Activated T-helper 1 cell treated with anti-CD3 and anti-CD28 coated beads, Interleukin-12 subunit alpha, Interleukin-12 subunit beta, Interleukin-2, Interleukin-4 antibody, amounts not matched to agents 30 ng/mL and 10 ng/mL and 1 ng/mL, durations not matched to agents 14 hours and 24 hours and 36 hours (primary cell): ENCODE measurements around the gene RGS16. TPM values are rescaled to one million over a fixed set of nuclear protein-coding genes. Genes with fewer than 3 reads are reported as not detected.

Experiments
- DNase-seq: peaks from one replicate; pipeline ENCODE4 v3.0.0; 2021; ENCODE audit warnings: low spot score
- H3K27ac Mint-ChIP-seq: one replicate; pipeline ENCODE4 v1.8.0; 2021; ENCODE audit warnings: mild to moderate bottlenecking, mixed read lengths
- H3K27me3 Mint-ChIP-seq: one replicate; pipeline ENCODE4 v1.8.0; 2022; ENCODE audit warnings: mild to moderate bottlenecking, moderate library complexity, mixed read lengths; ENCODE audit not compliant: insufficient read depth
- H3K36me3 Mint-ChIP-seq: one replicate; pipeline ENCODE4 v1.8.0; 2021; ENCODE audit warnings: low read depth, mixed read lengths
- H3K4me1 Mint-ChIP-seq: one replicate; pipeline ENCODE4 v1.8.0; 2021; ENCODE audit warnings: low read depth, mixed read lengths
- H3K4me3 Mint-ChIP-seq: one replicate; pipeline ENCODE4 v1.8.0; 2021; ENCODE audit warnings: mild to moderate bottlenecking, moderate library complexity, mixed read lengths
- H3K9me3 Mint-ChIP-seq: one replicate; pipeline ENCODE4 v1.8.0; 2021; ENCODE audit warnings: mixed read lengths
- intact Hi-C: fragments of 100-400 bp; cut with micrococcal nuclease; formaldehyde crosslinking; loops from one replicate; pipeline ENCODE4 v1.15.1; 2024
- total RNA-seq: library from RNA; stranded (reverse); gene quantifications from 2 replicates; pipeline ENCODE4 v1.2.3, GENCODE V29; 2022

The RGS16 gene
- total RNA-seq, 1 donor from 2014 or later: 138 TPM

DNA sequence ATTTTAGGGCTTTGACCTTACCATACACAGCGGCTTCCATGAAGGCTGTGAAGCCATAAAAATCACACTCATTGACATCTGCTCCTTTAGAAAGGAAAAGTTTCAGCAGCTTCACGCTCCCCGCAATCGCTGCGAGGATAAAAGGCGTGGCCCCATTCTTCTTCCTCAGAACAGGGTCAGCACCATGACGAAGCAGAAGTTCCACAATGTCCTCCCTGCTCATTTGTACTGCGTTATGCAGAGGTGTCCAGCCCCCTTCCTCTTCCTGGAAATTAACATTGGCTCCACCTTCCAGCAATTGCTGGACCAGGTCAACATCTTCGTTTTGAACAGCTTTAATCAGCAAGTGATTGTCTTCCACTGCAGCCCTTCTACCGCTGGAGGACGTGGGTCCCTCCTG is 17.8 kb downstream of the RGS16 start:
- Mint-ChIP-seq H3K36me3 (peaks cover 15% of the 10 kb centered on the region), H3K4me3 (no peak overlapping the region), H3K27me3 (no peaks in the 10 kb centered on the region), H3K4me1 (peaks cover 50% of the 10 kb centered on the region), H3K9me3 (no peaks in the 10 kb centered on the region), H3K27ac (no peak overlapping the region)
- intact Hi-C loops: no loop called here
- no peak for DNase-seq

DNA sequence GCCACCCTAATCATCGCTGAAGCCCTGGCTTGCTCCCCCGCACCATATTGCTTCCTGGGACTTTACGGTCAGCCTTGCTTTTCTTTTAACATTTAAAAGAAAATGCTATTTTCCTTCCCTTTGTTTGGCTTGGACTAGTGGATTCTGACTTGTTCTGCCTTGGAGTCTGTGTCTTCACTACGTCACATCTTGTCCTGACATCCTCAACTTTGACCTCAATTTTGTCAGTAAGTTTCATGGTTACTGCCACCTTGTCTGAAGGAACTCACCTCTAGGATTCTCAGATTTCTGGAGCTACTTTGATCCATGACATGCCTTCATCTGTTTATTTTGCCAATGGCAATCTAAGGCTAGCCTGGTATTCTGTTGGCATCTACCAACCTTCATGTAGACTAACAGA is 19.4 kb downstream of the RGS16 start:
- intact Hi-C loops: no loop called here
- H3K36me3 Mint-ChIP-seq: peaks cover 27% of the 10 kb centered on the region
- no peaks in the 10 kb centered on the region for H3K9me3 Mint-ChIP-seq
- H3K27me3 Mint-ChIP-seq: no peaks in the 10 kb centered on the region
- H3K27ac Mint-ChIP-seq: no peak overlapping the region
- no peak for DNase-seq
- H3K4me1 Mint-ChIP-seq: peaks cover 43% of the 10 kb centered on the region
- H3K4me3 Mint-ChIP-seq: no peak overlapping the region

DNA sequence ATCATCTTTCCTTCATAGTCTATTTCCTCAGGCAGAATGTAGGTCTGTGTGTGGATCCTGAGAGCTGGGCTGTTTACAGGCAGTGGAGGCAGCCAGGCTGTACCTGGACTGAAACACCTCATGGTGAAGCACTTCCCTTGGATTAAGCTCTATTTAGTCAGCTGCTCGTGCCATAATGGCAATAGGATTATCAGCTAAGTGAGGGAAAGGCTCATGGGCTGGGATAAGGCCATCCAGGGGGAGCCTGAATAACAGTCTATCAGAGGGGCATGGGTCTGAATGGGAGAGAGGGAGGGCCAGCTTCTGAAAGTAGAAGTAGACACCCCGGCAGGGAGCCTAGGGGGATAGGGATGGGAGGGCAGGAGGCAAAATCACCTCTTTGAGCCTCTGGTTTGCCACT is 23.5 kb downstream of the RGS16 start:
- Mint-ChIP-seq H3K27ac (no peak overlapping the region), H3K9me3 (no peaks in the 10 kb centered on the region), H3K27me3 (no peaks in the 10 kb centered on the region), H3K4me1 (peaks cover 22% of the 10 kb centered on the region), H3K36me3 (peaks cover 36% of the 10 kb centered on the region), H3K4me3 (no peak overlapping the region)
- no peak for DNase-seq
- intact Hi-C loops: no loop called here

DNA sequence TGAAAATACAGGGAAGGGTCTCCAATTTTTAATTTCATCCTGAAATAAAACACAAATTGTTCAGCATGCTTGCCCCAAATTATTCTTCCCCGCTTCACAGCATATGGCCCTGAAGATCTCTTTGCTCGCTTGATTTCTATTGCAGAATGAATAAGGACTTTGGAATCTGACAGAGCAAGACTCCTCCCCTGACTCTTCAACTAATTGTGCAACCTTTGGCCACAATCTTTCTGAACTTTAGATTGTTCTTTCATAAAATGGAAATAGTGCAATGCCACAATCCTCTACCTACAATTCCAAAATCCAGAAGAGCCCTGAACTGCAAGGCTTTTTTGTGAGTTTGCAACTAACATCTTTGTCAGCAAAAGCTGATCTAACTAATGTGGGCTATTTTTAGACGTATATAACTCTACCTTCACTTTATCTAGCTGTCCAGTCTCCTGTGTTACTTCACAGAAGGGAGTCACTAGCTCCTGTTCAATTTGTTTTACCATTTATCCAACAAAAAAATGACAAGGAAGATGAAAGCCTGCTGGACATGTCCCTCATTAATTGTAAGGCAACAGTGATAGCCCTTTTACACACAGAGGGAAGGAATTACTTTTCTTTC is 28.5 kb downstream of the RGS16 start:
- Mint-ChIP-seq H3K36me3 (peaks cover 28% of the 10 kb centered on the region), H3K27me3 (no peaks in the 10 kb centered on the region), H3K4me3 (no peak overlapping the region), H3K4me1 (no peaks in the 10 kb centered on the region), H3K9me3 (no peaks in the 10 kb centered on the region), H3K27ac (no peak overlapping the region)
- intact Hi-C loops: no loop called here
- DNase-seq: no peak

DNA sequence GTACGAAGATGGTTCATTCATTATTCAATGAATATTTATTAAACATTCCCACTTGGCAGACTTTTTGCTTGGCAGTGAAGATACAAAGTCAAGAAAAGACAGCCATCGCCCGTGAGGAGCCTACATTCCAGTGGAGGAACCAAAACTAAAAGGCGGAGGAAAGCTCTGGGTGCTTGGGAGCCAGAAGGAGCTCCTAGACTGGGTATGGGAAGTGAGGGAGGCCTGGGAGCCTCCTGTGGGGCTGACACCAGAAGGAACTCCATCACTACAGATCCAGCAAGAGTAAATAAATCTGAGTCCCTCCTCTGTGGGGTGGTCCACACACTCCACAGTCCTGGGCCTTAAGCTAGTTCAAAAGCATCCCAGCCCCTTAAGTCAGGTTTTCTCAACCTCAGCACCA is 30.0 kb downstream of the RGS16 start:
- H3K27me3 Mint-ChIP-seq: no peaks in the 10 kb centered on the region
- no peak for DNase-seq
- peaks cover 16% of the 10 kb centered on the region for H3K36me3 Mint-ChIP-seq
- no peaks in the 10 kb centered on the region for H3K4me1 Mint-ChIP-seq
- intact Hi-C loops: no loop called here
- H3K27ac Mint-ChIP-seq: no peak overlapping the region
- no peak overlapping the region for H3K4me3 Mint-ChIP-seq
- H3K9me3 Mint-ChIP-seq: no peaks in the 10 kb centered on the region

DNA sequence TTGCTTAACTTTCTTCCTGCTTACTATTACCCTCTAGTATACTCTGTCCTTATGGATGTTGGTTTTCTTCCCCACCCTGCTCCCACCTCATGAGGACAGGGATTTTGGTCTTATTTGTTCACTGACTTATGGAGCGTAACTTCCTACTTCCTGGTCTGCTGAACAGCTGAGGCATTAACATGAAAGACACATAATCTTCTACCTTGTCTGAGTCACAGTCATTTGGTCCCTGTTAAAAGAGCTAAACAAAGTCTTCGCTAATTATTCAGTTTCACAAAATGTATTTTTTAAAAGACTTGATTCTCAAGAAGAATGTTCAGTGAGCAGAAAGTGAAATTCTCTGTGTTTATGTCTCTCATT is 33.6 kb downstream of the RGS16 start:
- no peaks in the 10 kb centered on the region for H3K4me1 Mint-ChIP-seq
- no peak overlapping the region for H3K27ac Mint-ChIP-seq
- no peak for DNase-seq
- peaks cover under 1% of the 10 kb centered on the region for H3K27me3 Mint-ChIP-seq
- intact Hi-C loops: no loop called here
- H3K9me3 Mint-ChIP-seq: no peaks in the 10 kb centered on the region
- peaks cover 6% of the 10 kb centered on the region for H3K36me3 Mint-ChIP-seq
- H3K4me3 Mint-ChIP-seq: no peak overlapping the region

DNA sequence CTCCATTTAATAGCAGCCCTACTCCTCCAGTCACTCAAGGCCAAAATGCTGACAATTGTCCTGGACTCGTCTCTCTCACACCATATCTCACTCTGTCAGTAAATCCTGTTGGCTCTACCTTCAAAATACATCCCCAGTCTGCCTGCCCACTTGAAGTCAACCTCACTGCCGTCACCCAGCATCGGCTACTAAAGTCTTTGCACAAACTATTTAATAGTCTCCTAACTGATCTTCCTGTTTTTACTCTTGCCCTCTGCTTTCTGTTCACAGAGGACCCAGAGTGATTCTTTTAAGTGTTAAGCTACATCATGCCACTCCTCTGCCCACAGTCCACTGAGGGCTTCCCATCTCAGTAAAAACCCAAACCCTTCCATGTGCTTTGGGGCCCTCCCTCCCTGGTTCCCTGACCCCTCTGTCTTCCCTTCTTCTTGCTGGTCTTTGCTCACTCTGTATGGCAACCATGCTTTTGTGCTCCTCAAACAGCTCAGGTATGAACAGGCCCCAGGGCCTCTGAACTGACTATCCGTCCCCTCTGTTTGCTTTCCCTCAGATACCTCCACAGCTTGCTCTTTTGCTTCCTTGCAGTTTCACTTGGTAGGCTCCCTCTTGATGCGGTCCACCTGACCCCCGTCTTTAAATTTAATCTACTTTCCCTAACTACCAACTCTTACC is 34.1 kb downstream of the RGS16 start:
- intact Hi-C loops: no loop called here
- peaks cover 6% of the 10 kb centered on the region for H3K27me3 Mint-ChIP-seq
- H3K36me3 Mint-ChIP-seq: peaks cover 3% of the 10 kb centered on the region
- H3K27ac Mint-ChIP-seq: no peak overlapping the region
- no peaks in the 10 kb centered on the region for H3K9me3 Mint-ChIP-seq
- H3K4me1 Mint-ChIP-seq: no peaks in the 10 kb centered on the region
- no peak overlapping the region for H3K4me3 Mint-ChIP-seq
- no peak for DNase-seq

DNA sequence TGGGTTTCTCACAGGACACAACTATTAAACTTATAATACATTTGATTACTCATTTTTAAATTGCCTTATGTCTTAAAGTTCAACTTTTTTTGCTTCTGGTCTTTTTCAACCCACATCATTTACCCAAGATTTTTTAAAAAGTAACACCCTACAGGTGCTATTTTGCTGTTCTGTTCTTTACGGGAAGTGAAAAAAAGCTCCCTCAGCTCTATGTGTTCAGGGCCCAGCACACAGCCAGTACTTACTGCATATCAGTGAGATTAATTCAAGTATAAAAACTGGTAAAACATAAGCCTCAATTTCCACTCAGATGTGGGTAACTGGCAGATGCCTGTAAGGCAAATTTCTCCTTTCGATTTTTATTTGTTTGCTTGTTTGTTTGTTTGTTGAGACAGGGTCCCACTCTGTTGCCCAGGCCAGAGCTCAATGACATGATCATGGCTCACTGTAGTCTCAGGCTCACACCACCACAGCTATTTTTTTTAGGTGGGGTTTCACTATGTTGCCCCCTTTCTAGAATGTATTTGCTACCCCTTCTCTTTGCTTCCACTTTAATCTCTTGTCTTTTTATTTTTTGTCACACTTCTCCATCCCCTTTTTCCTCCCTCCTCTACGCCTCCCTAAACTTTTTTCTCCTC is 35.4 kb downstream of the RGS16 start:
- Mint-ChIP-seq H3K4me3 (no peak overlapping the region), H3K9me3 (no peaks in the 10 kb centered on the region), H3K4me1 (no peaks in the 10 kb centered on the region), H3K27me3 (peaks cover 6% of the 10 kb centered on the region), H3K27ac (no peak overlapping the region), H3K36me3 (peaks cover 3% of the 10 kb centered on the region)
- intact Hi-C loops: no loop called here
- DNase-seq: no peak

DNA sequence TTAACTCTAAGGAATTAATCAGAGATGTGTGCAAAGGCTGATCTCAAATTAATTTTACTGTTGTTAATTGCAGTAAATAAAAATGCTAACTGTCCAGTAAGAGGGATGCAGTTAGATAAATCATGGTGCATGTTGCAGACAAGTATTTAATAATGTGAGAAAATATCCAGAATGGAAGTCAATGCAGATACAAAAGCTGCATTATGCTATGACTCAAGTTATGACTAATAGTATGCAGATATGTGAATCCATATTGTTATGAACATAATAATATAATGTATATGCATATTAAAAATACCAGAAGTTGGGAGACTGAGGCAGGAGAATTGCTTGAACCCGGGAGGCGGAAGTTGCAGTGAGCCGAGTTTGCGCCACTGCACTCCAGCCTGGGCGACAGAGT is 36.6 kb downstream of the RGS16 start:
- intact Hi-C loops: no loop called here
- H3K4me1 Mint-ChIP-seq: no peaks in the 10 kb centered on the region
- no peak for DNase-seq
- H3K27ac Mint-ChIP-seq: no peak overlapping the region
- no peak overlapping the region for H3K4me3 Mint-ChIP-seq
- H3K36me3 Mint-ChIP-seq: no peaks in the 10 kb centered on the region
- H3K9me3 Mint-ChIP-seq: no peaks in the 10 kb centered on the region
- peaks cover 6% of the 10 kb centered on the region for H3K27me3 Mint-ChIP-seq

DNA sequence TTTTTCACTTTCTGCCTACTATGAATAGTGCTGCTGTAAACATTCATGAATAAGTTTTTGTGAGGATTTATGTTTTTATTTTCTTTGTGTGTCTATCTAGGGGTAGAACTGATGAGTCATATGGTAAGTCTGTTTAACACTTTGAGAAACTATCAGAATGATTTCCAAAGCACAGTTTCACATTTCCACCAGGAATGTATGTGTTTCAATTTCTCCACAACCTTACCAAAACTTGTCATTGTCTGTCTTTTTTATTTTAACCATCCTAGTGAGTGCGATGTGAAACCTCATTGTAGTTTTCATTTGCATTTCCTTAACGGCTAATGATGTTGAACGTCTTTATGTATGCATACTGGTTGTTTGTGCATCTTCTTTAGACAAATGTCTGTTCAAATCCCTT is 38.7 kb downstream of the RGS16 start:
- Mint-ChIP-seq H3K27ac (no peak overlapping the region), H3K36me3 (no peaks in the 10 kb centered on the region), H3K4me1 (no peaks in the 10 kb centered on the region), H3K9me3 (no peaks in the 10 kb centered on the region), H3K27me3 (peaks cover 9% of the 10 kb centered on the region), H3K4me3 (no peak overlapping the region)
- intact Hi-C loops: no loop called here
- no peak for DNase-seq

DNA sequence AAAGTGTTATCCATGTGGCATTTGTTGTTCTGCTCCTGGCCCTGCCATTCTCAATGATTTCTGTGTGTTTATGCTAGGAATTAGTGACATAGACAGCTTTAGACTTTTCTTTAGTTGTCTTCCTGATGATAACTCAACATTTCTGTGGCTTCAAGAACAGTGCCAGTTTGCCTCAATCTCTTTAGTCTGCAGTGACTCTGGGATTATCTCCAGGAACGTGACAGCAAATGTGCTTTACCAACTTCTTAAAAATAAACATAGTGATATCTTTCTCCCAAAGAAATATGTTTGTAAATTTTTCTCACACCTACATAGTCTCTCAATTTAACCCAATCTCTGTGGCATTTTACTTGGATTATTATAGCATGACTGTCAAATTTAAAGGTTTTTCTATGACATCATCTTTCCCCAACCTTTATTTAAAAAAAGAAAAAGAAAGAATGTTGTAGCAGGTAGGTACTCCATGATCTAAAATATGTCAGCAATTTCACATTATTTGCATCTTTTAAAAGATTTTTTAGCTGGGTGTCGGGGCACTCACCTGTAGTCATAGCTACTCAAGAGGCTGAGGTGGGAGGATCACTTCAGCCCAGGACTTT is 39.7 kb downstream of the RGS16 start:
- Mint-ChIP-seq H3K4me1 (no peaks in the 10 kb centered on the region), H3K27me3 (peaks cover 9% of the 10 kb centered on the region), H3K9me3 (no peaks in the 10 kb centered on the region), H3K36me3 (no peaks in the 10 kb centered on the region), H3K4me3 (no peak overlapping the region), H3K27ac (no peak overlapping the region)
- intact Hi-C loops: no loop called here
- DNase-seq: no peak

DNA sequence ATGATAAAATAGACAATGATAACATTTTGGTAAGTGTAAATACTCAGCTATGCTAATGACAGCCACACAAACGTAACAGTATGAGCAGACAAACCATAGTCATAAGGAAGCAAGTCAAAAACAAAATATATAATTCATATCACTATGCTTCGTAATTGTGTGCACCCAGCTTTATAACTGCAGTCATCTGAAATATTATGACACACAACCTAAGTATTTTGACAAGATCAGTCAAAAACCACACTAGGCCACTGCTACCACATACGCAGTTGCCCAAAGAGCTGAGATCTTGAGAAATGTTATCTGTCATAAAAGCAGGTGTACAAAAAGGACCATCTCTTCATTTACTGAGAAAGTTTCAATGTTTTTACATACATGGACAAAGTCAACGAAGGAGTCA is 41.1 kb downstream of the RGS16 start:
- H3K9me3 Mint-ChIP-seq: no peaks in the 10 kb centered on the region
- H3K4me3 Mint-ChIP-seq: no peak overlapping the region
- no peak overlapping the region for H3K27ac Mint-ChIP-seq
- intact Hi-C loops: no loop called here
- no peaks in the 10 kb centered on the region for H3K36me3 Mint-ChIP-seq
- peaks cover 9% of the 10 kb centered on the region for H3K27me3 Mint-ChIP-seq
- H3K4me1 Mint-ChIP-seq: no peaks in the 10 kb centered on the region
- no peak for DNase-seq

DNA sequence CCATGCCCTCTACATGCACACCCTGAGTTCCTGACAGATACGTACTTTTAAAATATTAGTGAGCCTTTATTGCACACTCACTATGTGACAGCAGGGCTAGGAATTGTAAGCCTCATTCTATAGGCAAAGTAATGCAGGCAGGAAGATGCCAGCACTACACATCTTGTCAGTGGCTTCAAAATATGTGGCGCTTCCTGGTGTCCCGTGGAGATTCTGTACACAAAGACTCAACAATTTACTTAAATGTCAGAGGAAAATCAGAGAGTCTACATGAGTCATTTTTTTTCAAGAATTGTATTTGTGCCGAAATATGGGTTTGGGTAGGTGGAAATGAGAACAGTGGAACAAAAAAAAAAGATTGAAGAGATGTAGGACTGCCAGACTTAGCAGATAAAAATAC is 42.7 kb downstream of the RGS16 start:
- no peaks in the 10 kb centered on the region for H3K36me3 Mint-ChIP-seq
- no peaks in the 10 kb centered on the region for H3K9me3 Mint-ChIP-seq
- H3K4me1 Mint-ChIP-seq: no peaks in the 10 kb centered on the region
- no peak for DNase-seq
- H3K27ac Mint-ChIP-seq: no peak overlapping the region
- peaks cover 9% of the 10 kb centered on the region for H3K27me3 Mint-ChIP-seq
- intact Hi-C loops: no loop called here
- no peak overlapping the region for H3K4me3 Mint-ChIP-seq
